Loucy (cell line): ENCODE results near the gene CBX8.

Source experiments
- H2AFZ ChIP-seq: fragments of 200-600 bp; sonication (generic); 2 replicates; pipeline ENCODE4 v1.6.0; 2016; ENCODE audit warnings: antibody characterized with exemption, mild to moderate bottlenecking, low read length, moderate library complexity
- H3F3A ChIP-seq: fragments of 200-600 bp; 2 replicates; pipeline ENCODE4 v1.6.0; 2016; ENCODE audit warnings: antibody characterized with exemption, low read depth, mild to moderate bottlenecking
- H3K27me3 ChIP-seq: fragments of 200-600 bp; sonication (generic); 2 replicates; pipeline ENCODE4 v1.6.1; 2014; ENCODE audit warnings: low read length, mild to moderate bottlenecking; ENCODE audit not compliant: insufficient read depth, poor library complexity, severe bottlenecking
- H3K36me3 ChIP-seq: fragments of 200-600 bp; sonication (generic); 2 replicates; pipeline ENCODE4 v1.6.1; 2016; ENCODE audit warnings: low read length; ENCODE audit not compliant: insufficient read depth
- H3K4me1 ChIP-seq: fragments of 200-600 bp; sonication (generic); 2 replicates; pipeline ENCODE4 v1.5.1; 2014; ENCODE audit warnings: low read length, mild to moderate bottlenecking; ENCODE audit not compliant: insufficient read depth, poor library complexity, severe bottlenecking
- H3K4me2 ChIP-seq: fragments of 200-600 bp; sonication (generic); 2 replicates; pipeline ENCODE4 v1.6.0; 2014; ENCODE audit warnings: antibody characterized with exemption, low read length, low read depth, mild to moderate bottlenecking; ENCODE audit not compliant: poor library complexity, severe bottlenecking
- H3K4me3 ChIP-seq: fragments of 200-600 bp; sonication (generic); 2 replicates; pipeline ENCODE4 v1.5.1; 2014; ENCODE audit warnings: low read length, mild to moderate bottlenecking, mixed read lengths; ENCODE audit not compliant: poor library complexity, severe bottlenecking
- H3K79me2 ChIP-seq: fragments of 200-600 bp; sonication (generic); 2 replicates; pipeline ENCODE4 v1.6.1; 2014; ENCODE audit warnings: low read length; ENCODE audit not compliant: insufficient read depth
- H3K9ac ChIP-seq: fragments of 200-600 bp; sonication (generic); 2 replicates; pipeline ENCODE4 v1.6.0; 2014; ENCODE audit warnings: mild to moderate bottlenecking, low read depth, low read length, moderate library complexity; ENCODE audit not compliant: poor library complexity, severe bottlenecking
- H3K9me2 ChIP-seq: fragments of 200-600 bp; sonication (generic); replicated peaks from 2 replicates; pipeline ENCODE4 v1.6.1; 2016; ENCODE audit warnings: low read depth, low read length, mixed read lengths
- H3K9me3 ChIP-seq: fragments of 200-600 bp; sonication (generic); 2 replicates; pipeline ENCODE4 v1.6.1; 2014; ENCODE audit warnings: mild to moderate bottlenecking, antibody characterized with exemption, low read length, low read depth; ENCODE audit not compliant: insufficient read depth
- H4K20me1 ChIP-seq: fragments of 200-600 bp; sonication (generic); 2 replicates; pipeline ENCODE4 v1.6.0; 2014; ENCODE audit warnings: antibody characterized with exemption, low read length, mild to moderate bottlenecking; ENCODE audit not compliant: insufficient read depth, poor library complexity, severe bottlenecking
- EZH2phosphoT487 ChIP-seq: fragments of 200-600 bp; IDR thresholded peaks from 2 replicates; pipeline ENCODE4 v1.6.1; 2018; ENCODE audit warnings: antibody characterized with exemption, mild to moderate bottlenecking, moderate library complexity, borderline replicate concordance
- TF ChIP-seq, protein P1 (sequence below): fragments of 200-600 bp; sonication (generic); conservative IDR thresholded peaks from 2 replicates; pipeline ENCODE4 v1.5.1; 2014; ENCODE audit warnings: mild to moderate bottlenecking, antibody characterized with exemption, low read length

Gene CBX8

DNA sequence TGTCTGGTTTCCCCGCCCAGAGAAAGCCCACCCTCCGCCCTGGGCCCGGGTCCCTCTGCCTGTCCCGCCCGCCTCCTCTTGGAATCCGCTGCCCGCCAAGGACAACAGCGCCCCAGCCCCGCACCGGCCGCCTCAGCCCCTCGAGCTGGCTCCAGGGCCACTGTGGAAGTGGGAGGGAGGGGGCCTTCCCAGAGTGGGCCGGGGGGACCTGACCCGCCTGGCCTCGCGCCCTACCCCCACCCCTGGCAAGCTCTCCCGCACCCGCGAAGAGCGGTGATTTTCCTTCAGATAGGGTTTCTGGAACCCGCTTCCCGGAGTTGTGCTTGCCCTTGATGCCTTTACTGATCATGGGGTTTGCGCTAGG lies 2.3 kb upstream of the CBX8 start:
- H3K4me2 ChIP-seq = peak overlapping the region; percentile 94
- no peaks in the 10 kb centered on the region for H3F3A ChIP-seq
- peaks cover 23% of the 10 kb centered on the region for H4K20me1 ChIP-seq
- no peaks in the 10 kb centered on the region for H3K9me3 ChIP-seq
- peaks cover 77% of the 10 kb centered on the region for H3K79me2 ChIP-seq
- no peaks in the 10 kb centered on the region for H3K27me3 ChIP-seq
- peaks cover 8% of the 10 kb centered on the region; the same call in 1 of the 2 replicates for H3K36me3 ChIP-seq
- no peak overlapping the region for H2AFZ ChIP-seq
- peaks cover 64% of the 10 kb centered on the region for H3K4me1 ChIP-seq
- TF ChIP-seq EZH2phosphoT487 = no peak
- TF ChIP-seq, protein P1, sequence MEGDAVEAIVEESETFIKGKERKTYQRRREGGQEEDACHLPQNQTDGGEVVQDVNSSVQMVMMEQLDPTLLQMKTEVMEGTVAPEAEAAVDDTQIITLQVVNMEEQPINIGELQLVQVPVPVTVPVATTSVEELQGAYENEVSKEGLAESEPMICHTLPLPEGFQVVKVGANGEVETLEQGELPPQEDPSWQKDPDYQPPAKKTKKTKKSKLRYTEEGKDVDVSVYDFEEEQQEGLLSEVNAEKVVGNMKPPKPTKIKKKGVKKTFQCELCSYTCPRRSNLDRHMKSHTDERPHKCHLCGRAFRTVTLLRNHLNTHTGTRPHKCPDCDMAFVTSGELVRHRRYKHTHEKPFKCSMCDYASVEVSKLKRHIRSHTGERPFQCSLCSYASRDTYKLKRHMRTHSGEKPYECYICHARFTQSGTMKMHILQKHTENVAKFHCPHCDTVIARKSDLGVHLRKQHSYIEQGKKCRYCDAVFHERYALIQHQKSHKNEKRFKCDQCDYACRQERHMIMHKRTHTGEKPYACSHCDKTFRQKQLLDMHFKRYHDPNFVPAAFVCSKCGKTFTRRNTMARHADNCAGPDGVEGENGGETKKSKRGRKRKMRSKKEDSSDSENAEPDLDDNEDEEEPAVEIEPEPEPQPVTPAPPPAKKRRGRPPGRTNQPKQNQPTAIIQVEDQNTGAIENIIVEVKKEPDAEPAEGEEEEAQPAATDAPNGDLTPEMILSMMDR = no peak
- H3K9ac ChIP-seq = peak overlapping the region; percentile 86
- no peaks in the 10 kb centered on the region for H3K9me2 ChIP-seq
- peak overlapping the region; percentile 72 for H3K4me3 ChIP-seq

GRCh38 chr17:79798299-79799173 lies 1.7 kb upstream of the CBX8 start:
- Histone ChIP-seq H3K9ac (peak overlapping the region; percentile 86), H3F3A (peaks cover 2% of the 10 kb centered on the region; the same call in 1 of the 2 replicates), H3K36me3 (peaks cover 8% of the 10 kb centered on the region; the same call in 1 of the 2 replicates), H3K4me1 (peaks cover 65% of the 10 kb centered on the region), H3K4me3 (peak overlapping the region; percentile 72), H2AFZ (peak overlapping the region; percentile 24; the same call in 1 of the 2 replicates), H3K9me2 (no peaks in the 10 kb centered on the region), H3K9me3 (no peaks in the 10 kb centered on the region), H4K20me1 (peaks cover 28% of the 10 kb centered on the region), H3K27me3 (no peaks in the 10 kb centered on the region), H3K79me2 (peaks cover 77% of the 10 kb centered on the region), H3K4me2 (peak overlapping the region; percentile 94)
- TF ChIP-seq EZH2phosphoT487 = no peak
- TF ChIP-seq, protein P1 = no peak

GRCh38 chr17:79797492-79798298 lies 818 bp upstream of the CBX8 start:
- no peak for TF ChIP-seq EZH2phosphoT487
- Histone ChIP-seq H4K20me1 (peaks cover 34% of the 10 kb centered on the region), H3K79me2 (peaks cover 76% of the 10 kb centered on the region), H3K27me3 (no peaks in the 10 kb centered on the region), H3K9me3 (no peaks in the 10 kb centered on the region), H3K36me3 (peaks cover 8% of the 10 kb centered on the region; the same call in 1 of the 2 replicates), H3K4me3 (peak overlapping the region; percentile 72), H2AFZ (no peak overlapping the region; the same call in 1 of the 2 replicates), H3K9ac (peak overlapping the region; percentile 86), H3K4me1 (peaks cover 62% of the 10 kb centered on the region), H3F3A (peaks cover 3% of the 10 kb centered on the region; the same call in 1 of the 2 replicates), H3K4me2 (peak overlapping the region; percentile 94), H3K9me2 (no peaks in the 10 kb centered on the region)
